Measurements from ENCODE around the gene KATNAL2. TPM values are rescaled to one million over a fixed set of nuclear protein-coding genes. Genes with fewer than 3 reads are reported as not detected.
"Not testable (repeated sequence)": the region's sequence is repeated elsewhere in the genome, so short reads cannot be mapped to it uniquely, and the experiment has no call there.

Gene KATNAL2
- total RNA-seq, 1 experiment from 2014 or later = 9.0 TPM

DNA sequence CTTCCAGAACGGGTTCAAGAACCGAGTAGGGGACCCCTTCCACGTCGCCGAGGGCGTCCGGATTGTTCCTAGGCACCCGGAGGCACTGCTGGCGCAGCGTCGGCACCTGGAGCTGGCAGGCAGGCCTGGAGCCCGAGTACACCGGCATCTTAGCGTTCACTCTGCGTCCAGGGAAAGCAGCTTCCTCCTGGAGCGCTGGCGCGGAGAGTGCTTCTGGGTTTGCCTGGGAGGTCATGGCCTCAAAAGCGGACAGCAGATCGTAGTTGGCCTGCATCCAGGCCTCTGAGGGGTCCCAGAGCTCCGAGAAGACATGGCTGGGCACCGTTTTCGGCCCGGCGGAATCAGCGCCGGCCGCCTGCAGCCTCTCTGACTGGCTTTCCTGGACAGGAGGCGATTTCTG is 111.3 kb downstream of the KATNAL2 start:
- H3K4me1 ChIP-seq (replicated peaks; ENCODE audit: insufficient read depth); CTCF ChIA-PET; H3K27ac ChIP-seq: not testable (repeated sequence)

DNA sequence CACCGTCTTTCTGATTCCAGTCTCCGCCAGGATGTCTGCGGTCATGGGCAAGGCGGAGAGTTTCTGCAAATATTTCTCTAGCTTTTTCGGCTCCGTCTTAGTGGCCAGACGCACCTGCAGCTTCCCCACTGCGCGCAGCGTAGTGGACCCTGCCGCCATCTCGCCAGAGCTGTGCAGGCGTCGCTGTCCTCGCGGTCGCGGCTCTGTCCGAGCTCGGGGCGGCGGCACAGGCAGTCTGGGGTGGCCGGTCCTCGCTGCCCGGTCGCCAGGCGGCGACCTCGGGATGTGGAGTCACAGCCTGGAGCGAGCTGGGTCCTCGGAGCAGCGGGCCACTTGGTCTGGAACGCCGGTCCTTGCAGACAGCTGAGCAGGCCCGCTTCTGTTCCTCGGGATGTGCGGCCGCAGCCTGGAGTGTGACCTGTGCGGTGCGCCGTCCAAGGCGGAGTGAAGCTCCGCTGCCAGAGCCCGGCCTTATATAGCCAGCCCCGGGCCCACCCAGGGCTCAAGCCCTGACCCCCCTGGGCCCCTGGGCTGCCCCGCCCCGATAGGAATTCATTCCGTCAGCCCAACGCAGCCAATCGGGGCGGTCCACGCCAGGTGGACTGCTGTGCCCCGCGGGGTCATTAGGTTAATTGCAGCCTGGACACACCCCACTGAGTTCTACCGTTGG is 112.4 kb downstream of the KATNAL2 start:
- H2AFZ ChIP-seq; H3K4me2 ChIP-seq; H4K20me1 ChIP-seq (ENCODE audit: insufficient read depth); H3K4me1 ChIP-seq (replicated peaks; ENCODE audit: insufficient read depth); H3K36me3 ChIP-seq (ENCODE audit: low read depth); H3K4me3 ChIP-seq; CTCF ChIA-PET; H3K9me2 ChIP-seq (ENCODE audit: insufficient read depth); POLR2A ChIA-PET (ENCODE audit: unreplicated experiment); DNase-seq; H3K9me3 ChIP-seq (ENCODE audit: insufficient read depth, low read depth); H3K79me2 ChIP-seq (ENCODE audit: low read depth); H3F3A ChIP-seq (ENCODE audit: insufficient read depth, low read depth); H3K27ac ChIP-seq; BruUV-seq (replicated peaks); intact Hi-C loops (cut with micrococcal nuclease; ENCODE audit: unreplicated experiment): not testable (repeated sequence)
- peaks cover 17% of the 10 kb centered on the region; the same call in 1 of the 2 replicates for H3K27me3 ChIP-seq (ENCODE audit: insufficient read depth, low read depth)

More for the DNA sequence above, 111.3 kb downstream of the KATNAL2 start:
- H3K4me3 ChIP-seq; BruUV-seq (replicated peaks); H3K79me2 ChIP-seq (ENCODE audit: low read depth); H4K20me1 ChIP-seq (ENCODE audit: insufficient read depth); H2AFZ ChIP-seq; H3K9me2 ChIP-seq (ENCODE audit: insufficient read depth); intact Hi-C loops (cut with micrococcal nuclease; ENCODE audit: unreplicated experiment); H3K4me2 ChIP-seq; H3F3A ChIP-seq (ENCODE audit: insufficient read depth, low read depth); POLR2A ChIA-PET (ENCODE audit: unreplicated experiment); H3K9me3 ChIP-seq (ENCODE audit: insufficient read depth, low read depth); DNase-seq; H3K36me3 ChIP-seq (ENCODE audit: low read depth): not testable (repeated sequence)
- H3K27me3 ChIP-seq (ENCODE audit: insufficient read depth, low read depth) = peaks cover 17% of the 10 kb centered on the region; the same call in 1 of the 2 replicates

GRCh38 chr18:47030887-47031286 is 113.5 kb downstream of the KATNAL2 start:
- BruUV-seq (replicated peaks); H3K4me1 ChIP-seq (replicated peaks; ENCODE audit: insufficient read depth); H3K4me3 ChIP-seq; H3K36me3 ChIP-seq (ENCODE audit: low read depth); H2AFZ ChIP-seq; H3K27ac ChIP-seq; H3K4me2 ChIP-seq; DNase-seq; H3K79me2 ChIP-seq (ENCODE audit: low read depth); H3K9me2 ChIP-seq (ENCODE audit: insufficient read depth); POLR2A ChIA-PET (ENCODE audit: unreplicated experiment); H4K20me1 ChIP-seq (ENCODE audit: insufficient read depth); intact Hi-C loops (cut with micrococcal nuclease; ENCODE audit: unreplicated experiment); CTCF ChIA-PET; H3K9me3 ChIP-seq (ENCODE audit: insufficient read depth, low read depth); H3F3A ChIP-seq (ENCODE audit: insufficient read depth, low read depth): not testable (repeated sequence)
- H3K27me3 ChIP-seq (ENCODE audit: insufficient read depth, low read depth) = peaks cover 17% of the 10 kb centered on the region; the same call in 1 of the 2 replicates

DNA sequence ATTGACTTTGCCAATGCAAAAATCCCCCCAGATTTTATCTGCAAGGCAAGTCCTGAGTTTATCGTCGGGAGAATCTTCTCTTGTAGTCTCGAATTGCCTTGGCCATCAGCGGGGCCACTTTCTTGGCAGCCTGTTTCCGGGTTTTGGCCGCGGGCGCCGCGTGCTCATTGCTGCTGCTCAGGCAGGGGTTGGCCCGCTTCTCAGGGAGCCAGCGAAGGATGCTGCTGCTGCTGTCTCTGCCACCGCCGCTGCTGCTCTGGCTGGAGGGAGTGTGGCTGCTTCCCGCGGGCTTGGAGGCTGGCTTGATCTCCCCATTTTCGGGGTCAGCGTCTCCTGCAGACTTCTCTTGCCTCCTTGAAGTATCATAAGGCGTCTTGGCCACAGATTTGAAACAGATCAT is 115.5 kb downstream of the KATNAL2 start:
- no peak for DNase-seq
- no peak overlapping the region for H3K27ac ChIP-seq
- no peak for TF ChIP-seq EZH2 (IDR thresholded peaks at IDR 0.05; ENCODE audit: low read depth)
- TF ChIP-seq, protein P1, sequence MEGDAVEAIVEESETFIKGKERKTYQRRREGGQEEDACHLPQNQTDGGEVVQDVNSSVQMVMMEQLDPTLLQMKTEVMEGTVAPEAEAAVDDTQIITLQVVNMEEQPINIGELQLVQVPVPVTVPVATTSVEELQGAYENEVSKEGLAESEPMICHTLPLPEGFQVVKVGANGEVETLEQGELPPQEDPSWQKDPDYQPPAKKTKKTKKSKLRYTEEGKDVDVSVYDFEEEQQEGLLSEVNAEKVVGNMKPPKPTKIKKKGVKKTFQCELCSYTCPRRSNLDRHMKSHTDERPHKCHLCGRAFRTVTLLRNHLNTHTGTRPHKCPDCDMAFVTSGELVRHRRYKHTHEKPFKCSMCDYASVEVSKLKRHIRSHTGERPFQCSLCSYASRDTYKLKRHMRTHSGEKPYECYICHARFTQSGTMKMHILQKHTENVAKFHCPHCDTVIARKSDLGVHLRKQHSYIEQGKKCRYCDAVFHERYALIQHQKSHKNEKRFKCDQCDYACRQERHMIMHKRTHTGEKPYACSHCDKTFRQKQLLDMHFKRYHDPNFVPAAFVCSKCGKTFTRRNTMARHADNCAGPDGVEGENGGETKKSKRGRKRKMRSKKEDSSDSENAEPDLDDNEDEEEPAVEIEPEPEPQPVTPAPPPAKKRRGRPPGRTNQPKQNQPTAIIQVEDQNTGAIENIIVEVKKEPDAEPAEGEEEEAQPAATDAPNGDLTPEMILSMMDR (conservative IDR thresholded peaks at IDR 0.05) = no peak
- BruUV-seq (replicated peaks) = no TSS peak
- H4K20me1 ChIP-seq (ENCODE audit: insufficient read depth) = no peaks in the 10 kb centered on the region
- ChIA-PET CTCF (no interaction called here), POLR2A (ENCODE audit: unreplicated experiment) (no interaction called here)
- no peaks in the 10 kb centered on the region for H3K79me2 ChIP-seq (ENCODE audit: low read depth)
- H3K4me1 ChIP-seq (replicated peaks; ENCODE audit: insufficient read depth) = no peaks in the 10 kb centered on the region
- peaks cover 17% of the 10 kb centered on the region; the same call in 1 of the 2 replicates for H3K27me3 ChIP-seq (ENCODE audit: insufficient read depth, low read depth)
- no peak overlapping the region for H3K4me3 ChIP-seq
- H3K4me2 ChIP-seq = no peak overlapping the region
- H3K9me2 ChIP-seq (ENCODE audit: insufficient read depth) = no peaks in the 10 kb centered on the region
- H3K9me3 ChIP-seq (ENCODE audit: insufficient read depth, low read depth) = no peaks in the 10 kb centered on the region
- H3K36me3 ChIP-seq (ENCODE audit: low read depth) = no peaks in the 10 kb centered on the region
- intact Hi-C loops (cut with micrococcal nuclease; ENCODE audit: unreplicated experiment) = no loop called here
- no peak overlapping the region for H2AFZ ChIP-seq
- H3F3A ChIP-seq (ENCODE audit: insufficient read depth, low read depth) = no peaks in the 10 kb centered on the region

GRCh38 chr18:47034591-47034990 is 117.2 kb downstream of the KATNAL2 start:
- H3K27me3 ChIP-seq (ENCODE audit: insufficient read depth, low read depth) = peaks cover 17% of the 10 kb centered on the region; the same call in 1 of the 2 replicates
- H3K9me3 ChIP-seq (ENCODE audit: insufficient read depth, low read depth); intact Hi-C loops (cut with micrococcal nuclease; ENCODE audit: unreplicated experiment); DNase-seq; H3K4me1 ChIP-seq (replicated peaks; ENCODE audit: insufficient read depth); H3K9me2 ChIP-seq (ENCODE audit: insufficient read depth); POLR2A ChIA-PET (ENCODE audit: unreplicated experiment); BruUV-seq (replicated peaks); CTCF ChIA-PET; H3K4me3 ChIP-seq; H3K79me2 ChIP-seq (ENCODE audit: low read depth); H2AFZ ChIP-seq; H3K4me2 ChIP-seq; H4K20me1 ChIP-seq (ENCODE audit: insufficient read depth); H3F3A ChIP-seq (ENCODE audit: insufficient read depth, low read depth); H3K36me3 ChIP-seq (ENCODE audit: low read depth); H3K27ac ChIP-seq: not testable (repeated sequence)

Data from PC-9 (cell line).